Gastrocnemius medialis (tissue), 4 donors: Measurements from ENCODE around the gene RAPSN. TPM values are rescaled to one million over a fixed set of nuclear protein-coding genes. Genes with fewer than 3 reads are reported as not detected.
A peak's percentile ranks its signal among the peaks of the same experiment; 100 is the strongest.
"Not testable (repeated sequence)": the region's sequence is repeated elsewhere in the genome, so short reads cannot be mapped to it uniquely, and the experiment has no call there.

Experiments used
- ATAC-seq, 2 donors: fragments of 150-250 bp; one replicate each; pipeline ENCODE4 v1.9.1; 2016
- DNase-seq, 2 donors: peaks; one replicate each; pipeline ENCODE4 v3.0.0-alpha.2; 2019
- H3K27ac ChIP-seq, 4 donors: fragments of 200-600 bp; sonication (generic); 1 replicate in 1 of 4; 2 replicates in 3 of 4; pipeline ENCODE4 v1.5.1; 2016 to 2018; ENCODE audit warnings: mild to moderate bottlenecking in 2 of 4, moderate library complexity in 1 of 4
- H3K27me3 ChIP-seq, 3 donors: fragments of 200-600 bp; sonication (generic) in 2 of 3; 1 replicate in 1 of 3; 2 replicates in 2 of 3; pipeline versions ENCODE4 v1.5.1 to v1.6.0; 2016 to 2019; ENCODE audit warnings: mild to moderate bottlenecking in 1 of 3, moderate library complexity in 1 of 3
- H3K36me3 ChIP-seq, 2 donors: fragments of 200-600 bp; sonication (generic) in 1 of 2; one replicate each; pipeline ENCODE4 v1.5.1; 2017 to 2018
- H3K4me1 ChIP-seq, 2 donors: fragments of 200-600 bp; sonication (generic) in 1 of 2; one replicate each; pipeline ENCODE4 v1.5.1; 2016 to 2017; ENCODE audit warnings: mild to moderate bottlenecking in 2 of 2
- H3K4me3 ChIP-seq, 4 donors: fragments of 200-600 bp; sonication (generic) in 3 of 4; 1 replicate in 1 of 4; 2 replicates in 3 of 4; pipeline ENCODE4 v1.5.1; 2016 to 2019; ENCODE audit warnings: mild to moderate bottlenecking in 2 of 4
- H3K9me3 ChIP-seq, 3 donors: fragments of 200-600 bp; sonication (generic) in 2 of 3; 1 replicate in 1 of 3; 2 replicates in 2 of 3; pipeline ENCODE4 v1.5.1; 2016 to 2019
- POLR2A ChIP-seq, 2 donors: fragments of 450-650 bp; IDR thresholded peaks; one replicate each; pipeline ENCODE4 v1.6.1; 2017; ENCODE audit warnings: antibody characterized with exemption in 2 of 2, mild to moderate bottlenecking in 2 of 2, moderate library complexity in 2 of 2
- in situ Hi-C, 4 donors: fragments of 200-750 bp; cut with MboI; loops; one replicate each; pipeline versions ENCODE4 v1.15.0 to v1.8.0; 2017; ENCODE audit warnings: low sequenced_read_pairs in 4 of 4
- intact Hi-C: fragments of 100-400 bp; cut with DNase I; formaldehyde crosslinking; loops from one replicate; pipeline ENCODE4 v1.15.1; 2023; ENCODE audit warnings: low total_unique reads
- total RNA-seq, 4 donors: library from RNA; depleted of rRNA; stranded (reverse); fragments of >200 nt; gene quantifications; one replicate each; pipeline versions ENCODE4 v1.1.0 to v1.2.3, GENCODE V29; 2016
- TF ChIP-seq, protein P1 (sequence below), 5 experiments: fragments of 450-650 bp in 3 of 5; fragments of 200-600 bp in 2 of 5; sonication (generic) in 2 of 5; IDR thresholded peaks in 4 of 5; conservative IDR thresholded peaks in 1 of 5; 1 replicate in 4 of 5; 2 replicates in 1 of 5; pipeline ENCODE4 v1.5.1; 2016 to 2019; ENCODE audit warnings: antibody characterized with exemption in 5 of 5, mild to moderate bottlenecking in 3 of 5, moderate library complexity in 3 of 5

The RAPSN gene
- total RNA-seq, 4 donors from 2014 or later = 48.9 to 68.6 (median 59.4) TPM

DNA sequence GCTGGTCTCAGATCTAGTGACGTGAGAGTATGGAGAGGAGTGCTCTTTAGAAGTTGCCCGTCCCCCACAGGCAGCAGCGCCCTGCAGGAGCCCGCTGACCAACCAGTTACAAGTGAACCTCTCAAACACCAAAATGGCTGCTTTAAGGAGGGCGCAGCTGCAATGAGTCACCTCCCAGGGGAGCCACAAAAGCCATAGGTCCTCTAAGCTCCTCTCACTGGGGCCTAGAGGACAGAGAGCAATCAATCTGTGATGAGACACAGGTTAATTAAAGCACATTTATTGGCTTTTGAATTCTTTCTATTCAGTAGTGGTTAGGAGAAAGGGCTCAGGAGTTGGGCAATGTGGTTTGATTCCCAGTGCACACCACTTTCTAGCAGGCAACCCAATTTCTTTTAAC, 15.5 kb upstream of the RAPSN start:
- Histone ChIP-seq H3K9me3 (no peaks in the 10 kb centered on the region), H3K27me3 (no peaks in the 10 kb centered on the region), H3K4me3 (no peak overlapping the region), H3K36me3 (peaks cover 0 to 14% of the 10 kb centered on the region in 2 donors), H3K27ac (peak overlapping the region in 1 of 4 donors; percentile 29), H3K4me1 (peaks cover 23 to 38% of the 10 kb centered on the region in 2 donors)
- ATAC-seq (no peak), DNase-seq (no peak)
- in situ Hi-C loops (no loop called here), intact Hi-C loops (no loop called here)
- no peak for TF ChIP-seq POLR2A (IDR thresholded peaks at IDR 0.05)
- TF ChIP-seq, protein P1, sequence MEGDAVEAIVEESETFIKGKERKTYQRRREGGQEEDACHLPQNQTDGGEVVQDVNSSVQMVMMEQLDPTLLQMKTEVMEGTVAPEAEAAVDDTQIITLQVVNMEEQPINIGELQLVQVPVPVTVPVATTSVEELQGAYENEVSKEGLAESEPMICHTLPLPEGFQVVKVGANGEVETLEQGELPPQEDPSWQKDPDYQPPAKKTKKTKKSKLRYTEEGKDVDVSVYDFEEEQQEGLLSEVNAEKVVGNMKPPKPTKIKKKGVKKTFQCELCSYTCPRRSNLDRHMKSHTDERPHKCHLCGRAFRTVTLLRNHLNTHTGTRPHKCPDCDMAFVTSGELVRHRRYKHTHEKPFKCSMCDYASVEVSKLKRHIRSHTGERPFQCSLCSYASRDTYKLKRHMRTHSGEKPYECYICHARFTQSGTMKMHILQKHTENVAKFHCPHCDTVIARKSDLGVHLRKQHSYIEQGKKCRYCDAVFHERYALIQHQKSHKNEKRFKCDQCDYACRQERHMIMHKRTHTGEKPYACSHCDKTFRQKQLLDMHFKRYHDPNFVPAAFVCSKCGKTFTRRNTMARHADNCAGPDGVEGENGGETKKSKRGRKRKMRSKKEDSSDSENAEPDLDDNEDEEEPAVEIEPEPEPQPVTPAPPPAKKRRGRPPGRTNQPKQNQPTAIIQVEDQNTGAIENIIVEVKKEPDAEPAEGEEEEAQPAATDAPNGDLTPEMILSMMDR (IDR thresholded peaks at IDR 0.05 in 4 of 5, conservative IDR thresholded peaks at IDR 0.05 in 1 of 5) = no peak

DNA sequence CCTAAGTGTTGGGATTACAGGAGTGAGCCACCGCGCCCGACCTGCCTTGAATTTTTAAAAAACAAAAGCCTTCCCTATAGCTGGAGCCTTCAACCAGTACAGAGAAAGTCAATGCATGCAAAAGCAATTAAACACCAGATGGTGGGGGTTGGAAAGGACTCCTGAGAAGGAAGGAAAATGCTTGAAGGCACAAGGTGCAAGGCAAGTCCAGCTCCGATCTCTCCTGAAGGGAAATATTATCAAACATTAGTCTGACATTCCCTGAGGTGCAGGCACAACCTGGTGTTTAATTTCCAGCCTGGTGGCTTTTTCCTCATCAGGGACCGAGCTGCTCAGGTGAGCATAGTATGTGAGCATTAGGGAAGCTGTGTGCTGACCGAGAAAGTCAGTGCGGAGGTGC, 12.9 kb upstream of the RAPSN start:
- intact Hi-C loops = no loop called here
- no peak for ATAC-seq

DNA sequence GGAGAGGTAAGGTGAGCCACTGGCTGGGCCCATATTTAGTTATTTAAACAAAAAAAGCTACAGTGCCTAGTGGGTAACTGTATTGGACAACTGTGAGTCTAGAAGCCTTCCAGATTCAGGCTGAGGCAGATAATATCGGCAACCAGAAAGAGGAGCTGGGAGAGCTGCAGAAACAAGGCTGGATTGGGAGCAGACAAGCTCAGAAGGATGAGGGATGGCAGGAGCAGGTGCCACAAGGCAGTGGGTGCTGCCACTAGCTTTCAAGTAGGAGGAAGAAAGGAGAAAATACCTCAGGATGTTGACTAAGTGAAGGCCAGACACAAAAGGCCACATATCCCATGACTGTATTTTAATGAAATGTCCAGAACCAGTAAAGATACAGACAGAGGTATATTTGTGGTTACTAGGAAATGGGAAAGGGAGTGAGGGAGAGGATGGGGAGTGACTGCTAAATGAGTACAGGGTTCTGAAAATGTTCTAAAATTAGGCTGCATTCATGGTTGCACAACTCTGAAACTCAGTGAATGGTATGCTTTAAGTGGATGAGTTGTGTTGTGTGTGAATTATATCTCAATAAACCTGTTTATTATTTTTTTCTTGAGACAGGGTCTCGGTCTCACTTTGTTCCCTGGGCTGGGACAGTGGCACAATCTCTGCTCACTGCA, 11.8 kb upstream of the RAPSN start:
- Histone ChIP-seq H3K9me3 (no peaks in the 10 kb centered on the region), H3K36me3 (no peaks in the 10 kb centered on the region), H3K4me1 (peaks cover 6 to 11% of the 10 kb centered on the region in 2 donors), H3K4me3 (no peak overlapping the region), H3K27me3 (no peaks in the 10 kb centered on the region), H3K27ac (no peak overlapping the region)
- intact Hi-C loops = no loop called here
- in situ Hi-C loops = no loop called here
- TF ChIP-seq, protein P1 (IDR thresholded peaks at IDR 0.05 in 4 of 5, conservative IDR thresholded peaks at IDR 0.05 in 1 of 5) = no peak
- no peak for TF ChIP-seq POLR2A (IDR thresholded peaks at IDR 0.05)
- DNase-seq (no peak), ATAC-seq (no peak)

More for the DNA sequence above, 12.9 kb upstream of the RAPSN start:
- Histone ChIP-seq H3K4me3 (no peak overlapping the region), H3K27ac (no peak overlapping the region), H3K36me3 (no peaks in the 10 kb centered on the region), H3K4me1 (peaks cover 14 to 21% of the 10 kb centered on the region in 2 donors), H3K9me3 (no peaks in the 10 kb centered on the region), H3K27me3 (no peaks in the 10 kb centered on the region)
- in situ Hi-C loops = no loop called here
- no peak for TF ChIP-seq POLR2A (IDR thresholded peaks at IDR 0.05)
- TF ChIP-seq, protein P1 (IDR thresholded peaks at IDR 0.05 in 4 of 5, conservative IDR thresholded peaks at IDR 0.05 in 1 of 5) = no peak
- no peak for DNase-seq

DNA sequence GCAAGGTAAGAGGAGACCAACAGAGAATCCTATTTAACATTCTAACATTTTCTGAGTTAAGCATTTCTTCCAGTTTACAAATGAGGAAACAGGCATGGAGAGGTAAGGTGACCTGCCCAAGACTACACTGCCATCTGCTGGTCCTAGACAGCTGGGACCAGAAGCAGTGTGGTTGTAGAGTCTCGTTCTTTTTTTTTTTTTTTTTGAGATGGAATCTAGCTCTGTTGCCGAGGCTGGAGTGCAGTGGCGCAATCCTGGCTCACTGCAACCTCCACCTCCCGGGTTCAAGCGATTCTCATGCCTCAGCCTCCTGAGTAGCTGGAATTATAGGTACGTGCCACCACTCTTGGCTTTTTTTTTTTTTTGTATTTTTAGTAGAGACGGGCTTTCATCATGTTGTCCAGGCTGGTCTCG, 5.3 kb upstream of the RAPSN start:
- DNase-seq (peak; percentile 51 to 82), ATAC-seq (peak; percentile 79 to 81)
- not testable (repeated sequence) for H3K27me3 ChIP-seq, H3K27ac ChIP-seq, H3K9me3 ChIP-seq, H3K4me1 ChIP-seq, H3K4me3 ChIP-seq, H3K36me3 ChIP-seq
- TF ChIP-seq, protein P1 (IDR thresholded peaks at IDR 0.05 in 4 of 5, conservative IDR thresholded peaks at IDR 0.05 in 1 of 5) = peak; percentile 60 to 84 (median 69)
- intact Hi-C loops = loop anchor here (1.0 kb wide), 2 partner anchors 80 to 99 kb away; partner anchors contain the start of gene CELF1
- in situ Hi-C loops = loop anchor here in 3 of 4 donors (5.0 to 10.0 kb wide), 3 partner anchors 72 to 82 kb away; partner anchors contain the start of gene SPI1 (in 1 of the 3)
